Retinal pigment epithelial cell (primary cell): Measurements from ENCODE around the gene KRTAP2-3.
"Not testable (repeated sequence)": the region's sequence is repeated elsewhere in the genome, so short reads cannot be mapped to it uniquely, and the experiment has no call there.

Experiments used
- DNase-seq: peaks from one replicate; pipeline ENCODE4 v3.0.0-alpha.2; 2010; ENCODE audit warnings: low read depth
- H3K4me3 ChIP-seq: 2 replicates; pipeline ENCODE4 v1.5.1; 2011; ENCODE audit warnings: mild to moderate bottlenecking, low read length, control low read depth, moderate library complexity
- TF ChIP-seq, protein P1 (sequence below): conservative IDR thresholded peaks from 2 replicates; pipeline ENCODE4 v1.5.1; 2011; ENCODE audit warnings: low read depth, low read length, control low read depth, inconsistent platforms

The KRTAP2-3 gene

DNA sequence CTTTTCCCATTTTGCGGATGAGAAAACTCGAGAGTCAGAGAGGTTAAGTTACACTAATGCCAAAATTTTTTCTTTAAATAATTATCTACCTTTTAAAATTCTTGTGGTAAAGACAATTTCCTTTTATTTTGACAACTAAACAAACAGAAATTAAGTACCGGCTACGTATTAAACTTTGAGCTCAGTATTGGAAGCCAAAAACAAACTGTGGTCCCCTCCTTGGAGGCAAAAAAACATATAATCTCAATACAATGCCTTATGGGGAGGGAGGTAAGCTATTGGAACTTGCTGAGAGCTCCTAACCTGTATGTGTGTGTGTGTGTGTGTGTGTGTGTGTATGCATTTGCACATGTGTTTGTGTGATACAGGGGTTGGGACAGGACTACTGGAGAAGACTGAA, 3.5 kb upstream of the KRTAP2-3 start:
- DNase-seq, result no peak
- TF ChIP-seq, protein P1, sequence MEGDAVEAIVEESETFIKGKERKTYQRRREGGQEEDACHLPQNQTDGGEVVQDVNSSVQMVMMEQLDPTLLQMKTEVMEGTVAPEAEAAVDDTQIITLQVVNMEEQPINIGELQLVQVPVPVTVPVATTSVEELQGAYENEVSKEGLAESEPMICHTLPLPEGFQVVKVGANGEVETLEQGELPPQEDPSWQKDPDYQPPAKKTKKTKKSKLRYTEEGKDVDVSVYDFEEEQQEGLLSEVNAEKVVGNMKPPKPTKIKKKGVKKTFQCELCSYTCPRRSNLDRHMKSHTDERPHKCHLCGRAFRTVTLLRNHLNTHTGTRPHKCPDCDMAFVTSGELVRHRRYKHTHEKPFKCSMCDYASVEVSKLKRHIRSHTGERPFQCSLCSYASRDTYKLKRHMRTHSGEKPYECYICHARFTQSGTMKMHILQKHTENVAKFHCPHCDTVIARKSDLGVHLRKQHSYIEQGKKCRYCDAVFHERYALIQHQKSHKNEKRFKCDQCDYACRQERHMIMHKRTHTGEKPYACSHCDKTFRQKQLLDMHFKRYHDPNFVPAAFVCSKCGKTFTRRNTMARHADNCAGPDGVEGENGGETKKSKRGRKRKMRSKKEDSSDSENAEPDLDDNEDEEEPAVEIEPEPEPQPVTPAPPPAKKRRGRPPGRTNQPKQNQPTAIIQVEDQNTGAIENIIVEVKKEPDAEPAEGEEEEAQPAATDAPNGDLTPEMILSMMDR, result no peak
- no peak overlapping the region for H3K4me3 ChIP-seq

DNA sequence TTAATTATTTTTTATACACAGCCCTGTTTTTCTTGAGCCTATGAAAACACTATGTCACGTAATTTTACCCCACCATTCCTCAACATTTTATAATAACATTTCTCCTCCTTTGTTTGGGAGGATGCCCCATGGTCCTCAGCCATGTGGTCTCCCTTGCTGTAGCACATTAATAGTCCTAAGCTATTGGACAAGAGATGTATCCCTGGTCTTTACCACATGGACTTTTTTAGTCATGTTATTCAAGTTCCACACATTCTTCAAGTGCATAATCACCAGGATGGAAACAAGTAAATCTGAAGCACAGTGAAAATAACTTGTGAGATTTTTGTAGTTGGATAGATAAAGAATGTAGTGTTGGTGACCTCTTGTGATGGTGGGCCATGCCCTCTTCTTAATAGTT, 2.0 kb upstream of the KRTAP2-3 start:
- DNase-seq, result peak; percentile 87
- TF ChIP-seq, protein P1, result no peak

DNA sequence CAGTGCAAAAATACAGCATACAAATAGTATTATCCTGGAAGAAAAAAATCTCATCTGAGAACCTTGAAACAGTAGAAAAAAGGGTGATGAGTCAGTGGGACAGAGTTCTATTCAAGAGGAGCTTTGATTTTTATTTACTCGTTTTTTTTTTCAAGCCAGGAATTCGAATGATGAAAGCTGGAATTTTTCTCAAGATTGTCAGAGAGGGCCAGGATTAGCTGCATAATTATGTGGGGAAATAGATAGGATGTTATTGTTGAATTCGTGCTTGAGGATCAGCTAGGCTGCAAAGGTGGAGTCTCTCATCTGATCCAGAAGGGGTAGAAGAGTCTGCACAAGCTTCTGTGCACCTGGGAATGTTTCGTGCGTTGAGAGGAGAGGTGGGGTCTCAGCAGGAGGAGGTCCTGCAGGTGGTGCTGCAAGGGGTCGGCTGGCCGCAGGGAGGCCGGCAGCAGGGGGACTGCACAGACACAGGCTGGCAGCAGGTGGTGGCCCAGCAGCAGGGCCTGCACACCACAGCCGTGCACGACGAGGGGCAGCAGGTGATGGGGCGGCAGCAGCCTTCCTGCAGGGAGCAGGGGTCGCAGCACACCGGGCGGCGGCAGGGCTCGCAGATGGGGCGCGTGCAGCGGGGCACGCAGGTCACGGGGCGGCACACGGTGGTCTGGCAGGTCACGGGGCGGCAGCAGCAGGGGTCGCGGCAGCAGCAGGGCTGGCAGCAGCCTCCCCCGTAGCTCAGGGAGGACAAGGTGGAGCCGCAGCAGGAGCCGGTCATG, 450 bp downstream of the KRTAP2-3 start:
- H3K4me3 ChIP-seq, result not testable (repeated sequence)
- peak; percentile 58 for DNase-seq

More for the DNA sequence above, 2.0 kb upstream of the KRTAP2-3 start:
- no peak overlapping the region for H3K4me3 ChIP-seq

DNA sequence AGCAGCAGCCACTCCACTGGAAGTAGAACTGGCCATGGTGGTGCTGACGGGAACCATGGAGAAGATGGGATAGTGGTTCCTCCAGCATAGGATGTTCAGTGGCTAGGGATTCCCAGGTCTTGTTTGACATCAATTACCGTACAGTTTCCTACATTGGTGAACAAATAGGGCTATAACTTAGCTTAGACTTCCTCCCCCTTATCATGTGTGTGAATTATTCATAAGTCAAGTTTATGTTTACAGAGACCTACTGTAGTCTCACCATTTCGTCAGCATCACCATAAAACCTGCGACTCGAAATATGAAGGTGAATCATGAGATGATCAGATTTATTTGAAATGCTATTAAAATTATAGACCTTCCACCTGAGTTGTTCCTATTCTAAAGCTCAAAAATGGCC, 1.2 kb downstream of the KRTAP2-3 start:
- TF ChIP-seq, protein P1, result no peak
- H3K4me3 ChIP-seq, result no peak overlapping the region
- no peak for DNase-seq

DNA sequence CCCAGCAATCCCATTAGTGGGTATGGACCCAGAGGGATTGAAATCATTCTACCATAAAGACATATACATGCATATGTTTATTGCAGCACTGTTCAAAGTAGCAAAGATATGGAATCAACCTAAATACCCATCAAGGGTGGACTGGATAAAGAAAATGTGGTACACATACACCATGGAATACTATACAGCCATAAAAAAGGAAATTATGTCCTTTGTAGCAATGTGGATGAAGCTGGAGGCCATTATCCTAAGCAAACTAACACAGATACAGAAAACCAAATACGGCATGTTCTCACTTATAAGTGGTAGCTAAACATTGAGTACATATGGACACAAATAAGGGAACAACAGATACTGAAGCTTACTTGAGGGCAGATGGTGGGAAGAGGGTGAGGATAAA, 2.4 kb downstream of the KRTAP2-3 start:
- no peak overlapping the region for H3K4me3 ChIP-seq
- DNase-seq, result no peak
- TF ChIP-seq, protein P1, result no peak

DNA sequence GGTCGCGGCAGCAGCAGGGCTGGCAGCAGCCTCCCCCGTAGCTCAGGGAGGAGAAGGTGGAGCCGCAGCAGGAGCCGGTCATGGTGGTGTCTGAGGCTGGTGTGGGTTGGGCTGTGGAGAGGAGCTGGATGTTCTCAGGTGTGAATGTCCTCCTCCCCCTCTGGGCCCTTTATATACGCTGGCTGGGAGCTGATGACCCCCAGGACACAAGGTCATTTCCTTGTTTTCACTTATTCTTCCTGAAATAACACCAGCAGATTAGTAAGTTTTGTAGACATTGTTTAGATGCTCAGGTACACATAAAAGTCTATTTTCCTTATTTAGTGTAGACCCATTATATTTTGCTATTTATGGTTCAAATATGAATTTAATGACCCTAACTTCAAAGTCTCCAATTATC, 4.8 kb downstream of the KRTAP2-3 start, which contains the start of gene KRTAP2-2:
Gene KRTAP2-2 (minus strand): TSS at position 101 of the 400 bp plus-strand sequence. CDS start 19 bp downstream, at position 82.
- not testable (repeated sequence) for DNase-seq, H3K4me3 ChIP-seq

DNA sequence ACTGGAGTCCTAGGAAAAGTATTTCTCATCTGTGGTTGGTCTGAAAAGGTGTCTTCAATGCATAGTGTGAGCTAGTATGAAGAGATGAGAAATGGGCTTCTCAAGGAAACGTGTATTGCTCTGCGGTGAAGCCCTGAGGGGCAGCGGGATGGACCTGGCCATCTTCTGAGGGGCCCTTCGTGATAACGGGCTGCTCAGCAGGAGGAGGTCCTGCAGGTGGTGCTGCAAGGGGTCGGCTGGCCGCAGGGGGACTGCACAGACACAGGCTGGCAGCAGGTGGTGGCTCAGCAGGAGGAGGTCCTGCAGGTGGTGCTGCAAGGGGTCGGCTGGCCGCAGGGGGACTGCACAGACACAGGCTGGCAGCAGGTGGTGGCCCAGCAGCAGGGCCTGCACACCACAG, 5.4 kb downstream of the KRTAP2-3 start:
- not testable (repeated sequence) for H3K4me3 ChIP-seq, DNase-seq

DNA sequence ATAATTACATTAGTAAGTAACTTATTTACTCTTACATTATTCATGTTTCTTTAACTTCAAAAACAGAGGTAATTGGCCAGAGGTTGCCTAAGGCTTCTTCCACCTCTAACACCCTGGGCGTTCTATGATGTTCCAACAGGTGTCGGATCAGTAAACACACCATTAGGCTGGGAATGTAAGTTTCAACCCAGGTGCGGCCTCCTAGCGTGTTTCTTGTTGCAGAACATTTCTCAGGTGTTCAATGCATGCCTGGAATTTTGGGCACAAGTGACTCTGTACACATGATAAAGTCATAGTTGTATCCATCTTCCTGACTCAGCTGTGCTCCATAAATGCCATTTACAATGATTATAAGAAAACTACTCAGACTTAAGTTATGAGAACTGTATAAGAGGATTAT, 5.9 kb downstream of the KRTAP2-3 start:
- DNase-seq, result no peak
- no peak overlapping the region for H3K4me3 ChIP-seq
- TF ChIP-seq, protein P1, result no peak

DNA sequence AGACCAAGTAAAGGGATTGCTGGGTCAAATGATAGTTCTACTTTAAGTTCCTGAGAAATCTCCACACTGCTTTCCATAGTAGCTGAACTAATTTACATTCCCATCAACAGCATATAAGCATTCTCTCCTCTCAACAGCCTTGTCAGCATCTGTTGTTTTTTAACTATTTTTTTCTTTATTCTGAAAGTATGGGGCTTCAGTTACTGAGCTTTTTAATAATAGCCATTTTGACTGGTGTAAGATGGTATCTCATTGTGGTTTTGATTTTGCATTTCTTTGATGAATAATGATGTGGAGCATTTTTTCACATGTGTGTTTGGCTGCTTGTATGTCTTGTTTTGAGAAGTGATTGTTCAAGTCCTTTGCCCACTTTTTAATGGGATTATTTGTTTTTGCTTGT, 7.3 kb downstream of the KRTAP2-3 start:
- TF ChIP-seq, protein P1, result no peak
- DNase-seq, result no peak
- H3K4me3 ChIP-seq, result no peak overlapping the region
